HepG2 (cell line): ENCODE measurements around the gene FBLIM1. TPM values are rescaled to one million over a fixed set of nuclear protein-coding genes. Genes with fewer than 3 reads are reported as not detected.

Experiments
- ATF3 ChIP-seq: sonication (generic); formaldehyde crosslinking; IDR thresholded peaks from 2 replicates; pipeline ENCODE4 v1.4.0; 2020; ENCODE audit warnings: missing genetic modification reagents
- GATAD2A ChIP-seq: IDR thresholded peaks from 2 replicates; pipeline ENCODE4 v1.6.1; 2016
- PRDM10 ChIP-seq: sonication (generic); formaldehyde crosslinking; IDR thresholded peaks from 2 replicates; pipeline ENCODE4 v1.4.0; 2020; ENCODE audit warnings: low read depth, missing genetic modification reagents
- RARA ChIP-seq: IDR thresholded peaks from 2 replicates; pipeline ENCODE4 v1.6.1; 2016; ENCODE audit warnings: missing genetic modification reagents, missing compliant biosample characterization
- SP5 ChIP-seq: IDR thresholded peaks from 2 replicates; pipeline ENCODE4 v1.6.1; 2016; ENCODE audit warnings: low read depth, borderline replicate concordance
- TBX2 ChIP-seq: sonication (generic); formaldehyde crosslinking; IDR thresholded peaks from 2 replicates; pipeline ENCODE4 v1.5.0; 2020; ENCODE audit warnings: missing genetic modification reagents, mild to moderate bottlenecking, borderline replicate concordance
- THAP7 ChIP-seq: sonication (generic); formaldehyde crosslinking; IDR thresholded peaks from 2 replicates; pipeline ENCODE4 v1.8.1; 2023; ENCODE audit warnings: mild to moderate bottlenecking, missing genetic modification reagents
- UBTF ChIP-seq: sonication (generic); formaldehyde crosslinking; IDR thresholded peaks from 2 replicates; pipeline ENCODE4 v1.4.0; 2020; ENCODE audit warnings: mild to moderate bottlenecking, missing genetic modification reagents
- ZBTB7B ChIP-seq: sonication (generic); formaldehyde crosslinking; IDR thresholded peaks from 2 replicates; pipeline ENCODE4 v1.4.0; 2020; ENCODE audit warnings: missing genetic modification reagents
- ZNF225 ChIP-seq: sonication (generic); formaldehyde crosslinking; IDR thresholded peaks from 2 replicates; pipeline ENCODE4 v1.4.0; 2020; ENCODE audit warnings: mild to moderate bottlenecking, missing genetic modification reagents
- ZNF281 ChIP-seq: sonication (generic); formaldehyde crosslinking; IDR thresholded peaks from 2 replicates; pipeline ENCODE4 v1.4.0; 2020; ENCODE audit warnings: missing genetic modification reagents, borderline replicate concordance
- ZNF451 ChIP-seq: sonication (generic); formaldehyde crosslinking; IDR thresholded peaks from 2 replicates; pipeline ENCODE4 v1.5.0; 2020; ENCODE audit warnings: mild to moderate bottlenecking, missing genetic modification reagents
- ZNF550 ChIP-seq: sonication (generic); formaldehyde crosslinking; IDR thresholded peaks from 2 replicates; pipeline ENCODE4 v1.4.0; 2020; ENCODE audit warnings: mild to moderate bottlenecking, missing genetic modification reagents, borderline replicate concordance
- ZNF629 ChIP-seq: sonication (generic); formaldehyde crosslinking; conservative IDR thresholded peaks from 2 replicates; pipeline ENCODE4 v1.5.0; 2020; ENCODE audit warnings: missing genetic modification reagents
- ZNF709 ChIP-seq: sonication (generic); formaldehyde crosslinking; IDR thresholded peaks from 2 replicates; pipeline ENCODE4 v1.5.0; 2020; ENCODE audit warnings: mild to moderate bottlenecking, missing genetic modification reagents
- ZSCAN12 ChIP-seq: sonication (generic); formaldehyde crosslinking; IDR thresholded peaks from 2 replicates; pipeline ENCODE4 v1.9.0; 2021; ENCODE audit warnings: mild to moderate bottlenecking, missing genetic modification reagents
- ZSCAN31 ChIP-seq: sonication (generic); formaldehyde crosslinking; IDR thresholded peaks from 2 replicates; pipeline ENCODE4 v1.5.0; 2020; ENCODE audit warnings: low read depth, mild to moderate bottlenecking, missing genetic modification reagents
- polyA plus RNA-seq, 8 experiments: library from polyadenylated mRNA; depleted of rRNA in 3 of 8; stranded (reverse) in 7 of 8; unstranded in 1 of 8; fragments of >200 nt; fragmentation: Illumina TruSeq in 4 of 8; extraction: Trizol in 4 of 8; gene quantifications; 2 replicates each; pipeline versions ENCODE4 v1.2.1 to v1.2.3, GENCODE V29; 2011 to 2016; ENCODE audit warnings: low read depth in 4 of 8, missing spikeins in 1 of 8, mixed read lengths in 1 of 8; ENCODE audit not compliant: insufficient read depth in 1 of 8
- total RNA-seq, 5 experiments: library from RNA; depleted of rRNA; stranded (reverse); fragments of >200 nt; fragmentation: Illumina TruSeq; extraction: Trizol; gene quantifications; 2 replicates each; pipeline ENCODE4 v1.2.3, GENCODE V29; 2016; ENCODE audit warnings: low read depth in 1 of 5

FBLIM1 gene
- total and polyA plus RNA-seq, 2 of the 13 experiments (the other 11 are each of a cell fraction or from before 2014, with no cell fraction given) = 10.6 to 23.0 TPM

GRCh38 chr1:15749399-15750291, 8.9 kb upstream of the FBLIM1 start (continued):
- TF ChIP-seq ZBTB7B (CRISPR knock-in tag) = peak; percentile 51; the same call in 1 of the 2 replicates
- no peak for TF ChIP-seq ZNF451 (CRISPR knock-in tag)
- peak; percentile 32; the same call in 1 of the 2 replicates for TF ChIP-seq TBX2 (CRISPR knock-in tag)
- TF ChIP-seq PRDM10 (CRISPR knock-in tag) = no peak
- TF ChIP-seq ZSCAN31 (CRISPR knock-in tag) = no peak
- 0 out of 2 replicates have a peak, but pooled peaks have one; percentile 18 for TF ChIP-seq RARA (CRISPR knock-in tag)
- 0 out of 2 replicates have a peak, but pooled peaks have one; percentile 44 for TF ChIP-seq GATAD2A (CRISPR knock-in tag)
- TF ChIP-seq ZNF709 (CRISPR knock-in tag) = no peak
- TF ChIP-seq ZNF225 = no peak
- no peak for TF ChIP-seq ZNF550
- TF ChIP-seq SP5 (CRISPR knock-in tag) = peak; percentile 22; the same call in 1 of the 2 replicates
- TF ChIP-seq ZSCAN12 (CRISPR knock-in tag) = no peak
- TF ChIP-seq ATF3 (CRISPR knock-in tag) = no peak
- TF ChIP-seq THAP7 (CRISPR knock-in tag) = 0 out of 2 replicates have a peak, but pooled peaks have one; percentile 51
- peak; percentile 93 for TF ChIP-seq ZNF281 (CRISPR knock-in tag)
- peak; percentile 81 for TF ChIP-seq ZNF629
- 0 out of 2 replicates have a peak, but pooled peaks have one; percentile 15 for TF ChIP-seq UBTF (CRISPR knock-in tag)
